Stimulated activated CD4-positive, alpha-beta T cell treated with anti-CD3 and anti-CD28 coated beads, Interleukin-12 subunit alpha, Interleukin-12 subunit beta, amount 100 ng/mL, for 48 hours (primary cell): Measurements from ENCODE around the gene DEFB115.
"Not testable (repeated sequence)": the region's sequence is repeated elsewhere in the genome, so short reads cannot be mapped to it uniquely, and the experiment has no call there.

Experiments used
- DNase-seq, 3 donors: peaks; one replicate each; pipeline ENCODE4 v3.0.0-alpha.2; 2020; ENCODE audit warnings: low read depth in 2 of 3, low spot score in 1 of 3

Gene DEFB115, protein sequence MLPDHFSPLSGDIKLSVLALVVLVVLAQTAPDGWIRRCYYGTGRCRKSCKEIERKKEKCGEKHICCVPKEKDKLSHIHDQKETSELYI

DNA sequence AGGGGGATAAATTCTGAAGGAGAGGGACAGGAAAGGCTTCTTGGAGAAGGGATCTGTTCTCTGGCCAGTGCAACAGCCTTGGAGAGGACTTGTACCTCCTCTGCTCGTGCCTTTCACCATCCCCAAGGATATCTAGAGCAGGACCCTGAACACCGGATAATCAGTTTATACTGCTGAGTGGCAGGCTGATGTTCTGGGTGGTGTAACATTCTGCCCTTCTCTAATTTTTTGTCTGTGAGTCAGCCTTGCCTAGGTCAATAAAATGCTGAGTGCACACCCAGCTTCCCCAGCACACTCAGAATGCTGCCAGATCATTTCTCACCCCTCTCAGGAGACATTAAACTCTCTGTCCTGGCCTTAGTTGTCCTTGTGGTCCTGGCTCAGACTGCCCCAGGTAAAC is at the start of gene DEFB115:
Gene DEFB115, plus strand, starts transcription at position 301 of the 400 bp plus-strand sequence. Its CDS starts 0 bp downstream, at position 301.
- DNase-seq = no peak

DNA sequence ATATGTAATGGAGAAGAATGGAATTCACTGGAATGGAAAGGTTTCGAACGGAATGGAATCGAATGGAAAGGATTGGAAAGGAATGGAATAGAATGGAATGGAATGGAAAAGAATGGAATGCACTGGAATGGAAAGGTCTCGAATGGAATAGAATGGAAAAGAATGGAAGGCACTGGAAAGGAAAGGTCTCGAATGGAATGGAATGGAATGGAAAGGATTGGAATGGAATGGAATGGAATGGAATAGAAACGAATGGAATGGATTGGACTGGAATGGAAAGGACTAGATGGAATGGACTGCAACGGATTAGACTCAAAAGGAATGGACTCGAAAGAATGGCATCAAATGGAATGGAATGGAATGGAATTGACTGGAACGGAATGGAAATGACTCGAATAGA is 20.5 kb upstream of the DEFB115 start:
- DNase-seq = no peak

DNA sequence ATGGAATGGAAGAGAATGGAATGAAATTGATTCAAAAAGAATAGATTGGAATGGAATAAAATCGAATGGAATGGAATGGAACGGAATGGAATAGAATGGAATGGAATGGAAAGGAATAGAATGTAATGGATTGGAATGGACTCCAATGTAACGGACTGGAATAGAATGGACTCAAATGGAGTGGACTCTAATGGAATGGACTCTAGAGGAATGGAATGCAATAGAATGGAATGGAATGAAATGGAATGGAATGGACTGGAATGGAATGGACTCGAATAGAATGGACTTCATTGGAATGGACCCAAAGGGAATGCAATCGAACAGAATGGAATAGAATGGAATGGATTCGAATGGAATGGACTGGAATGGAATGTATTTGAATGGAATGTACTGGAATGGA is 19.7 kb upstream of the DEFB115 start:
- DNase-seq = no peak

- DNase-seq = no peak
Measured at GRCh38 chr20:31239139-31239538, 18.3 kb upstream of the DEFB115 start.

- no peak for DNase-seq
Measured at GRCh38 chr20:31256959-31257358, 505 bp upstream of the DEFB115 start.

DNA sequence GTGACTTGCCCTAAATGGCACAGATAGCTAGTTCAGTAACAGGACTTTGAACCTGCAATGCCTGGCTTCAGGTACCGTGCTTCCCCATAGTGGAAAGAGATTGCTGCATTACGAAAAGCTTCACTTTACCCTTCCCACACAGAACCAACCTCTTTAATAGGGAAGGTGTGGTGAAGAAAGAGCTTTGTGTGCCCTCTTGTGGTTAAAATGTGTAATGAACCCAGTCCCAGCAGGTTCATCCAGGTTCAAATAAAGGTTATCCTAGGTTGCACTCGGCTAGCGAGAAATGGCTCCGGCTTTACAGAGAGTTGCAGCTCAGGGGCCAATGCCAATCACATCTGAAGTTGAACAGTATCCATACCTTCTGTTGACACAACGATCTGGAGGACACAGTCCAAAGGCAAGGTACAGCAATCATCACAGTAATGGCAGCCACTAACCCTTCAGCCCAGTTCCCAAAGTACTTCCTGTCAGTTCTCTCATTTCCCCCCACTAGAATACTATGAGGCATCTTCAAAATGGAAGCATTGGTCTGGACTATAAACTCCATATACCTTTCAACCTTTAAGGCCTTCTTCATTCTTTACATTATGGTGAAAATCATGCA is 3.0 kb downstream of the DEFB115 start:
- peak in 1 of 3 donors; percentile 1 for DNase-seq

DNA sequence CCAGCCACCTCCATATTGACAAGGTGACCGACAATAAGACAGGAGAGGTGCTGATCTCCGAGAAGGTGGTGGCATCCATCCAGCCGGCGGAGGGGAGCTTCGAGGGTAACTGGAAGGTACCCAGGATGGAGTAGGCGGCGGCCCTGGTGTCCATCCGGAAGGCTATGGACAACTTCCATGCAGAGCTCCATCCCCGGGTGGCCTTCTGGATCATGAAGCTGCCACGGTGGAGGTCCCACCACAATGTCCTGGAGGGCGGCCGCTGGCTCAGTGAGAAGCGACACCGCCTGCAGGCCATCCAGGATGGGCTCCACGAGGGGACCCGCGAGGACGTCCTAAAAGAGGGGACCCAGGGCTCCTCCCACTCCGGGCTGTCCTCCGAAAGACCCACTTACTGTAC is 17.0 kb downstream of the DEFB115 start:
- no peak for DNase-seq

GRCh38 chr20:31278178-31278577 is 20.7 kb downstream of the DEFB115 start:
- no peak for DNase-seq

- DNase-seq = not testable (repeated sequence)
Measured at GRCh38 chr20:31284964-31285363, 27.5 kb downstream of the DEFB115 start.

DNA sequence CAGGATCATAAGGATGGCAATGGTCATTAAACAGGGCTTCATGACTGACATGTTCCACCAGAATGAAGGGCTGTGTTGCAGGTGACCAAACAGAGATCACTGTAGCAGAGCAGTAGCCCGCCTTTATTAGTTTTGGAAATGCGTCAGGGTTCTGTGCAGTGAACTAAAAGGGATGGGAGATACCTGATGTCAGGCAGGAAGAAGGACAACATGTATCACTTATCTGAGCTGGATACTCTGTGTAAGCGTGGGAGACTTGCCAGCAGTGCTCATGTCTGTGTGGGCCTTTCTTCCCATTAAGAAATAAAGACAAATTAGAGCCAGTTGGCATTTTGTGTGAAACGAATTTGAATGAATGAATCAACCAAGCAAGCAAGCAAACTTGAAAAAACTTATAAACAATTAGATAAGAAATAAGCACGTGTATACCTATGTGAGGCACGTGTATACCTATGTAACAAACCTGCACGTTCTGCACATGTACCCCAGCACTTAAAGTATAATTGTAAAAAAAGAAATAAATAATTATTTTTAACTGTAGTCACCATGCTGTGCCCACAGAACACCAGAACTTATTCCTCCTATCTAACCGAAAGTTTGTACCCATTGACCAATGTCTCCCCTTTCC is 51.2 kb downstream of the DEFB115 start, which contains the start of gene DEFB116:
Gene DEFB116, minus strand, starts transcription at position 51 of the 628 bp plus-strand sequence. Its CDS starts 0 bp downstream, at position 51.
- no peak for DNase-seq
